ENCODE data around the gene EVC. TPM values are rescaled to one million over a fixed set of nuclear protein-coding genes. Genes with fewer than 3 reads are reported as not detected.

Gene EVC
- total RNA-seq, 1 experiment from 2014 or later: not detected

DNA sequence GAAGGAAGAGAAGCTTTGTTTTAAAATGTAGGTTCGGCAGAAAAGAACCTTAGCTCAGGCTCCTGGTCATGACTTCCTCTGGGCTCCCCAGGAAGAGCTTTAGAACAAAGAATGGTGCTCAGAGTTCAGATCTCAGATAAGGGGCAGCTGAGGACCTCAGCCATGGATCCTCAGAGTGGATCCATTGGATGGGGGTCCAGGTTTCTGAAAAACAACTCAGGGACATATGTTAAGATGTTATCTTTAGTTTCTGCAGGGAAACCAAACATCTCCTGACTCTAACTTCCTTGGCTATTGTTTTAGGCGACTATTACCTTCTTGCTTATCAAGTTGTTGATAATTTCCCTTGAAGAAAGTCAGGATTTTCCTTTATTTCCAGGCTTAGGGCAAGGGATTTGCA, 5.4 kb downstream of the EVC start:
- Histone ChIP-seq H3K36me3 (ENCODE audit: control insufficient read depth, insufficient read depth, low read length) (no peaks in the 10 kb centered on the region), H3K4me1 (no peaks in the 10 kb centered on the region), H3K27me3 (replicated peaks; ENCODE audit: control insufficient read depth, insufficient read depth, low read length) (no peaks in the 10 kb centered on the region), H3K9me3 (0 out of 2 replicates have a peak, but pooled peaks cover 3% of the 10 kb centered on the region), H3K4me3 (ENCODE audit: low read depth, low read length) (no peak overlapping the region)
- no peak for DNase-seq
- ChIA-PET CTCF (interaction anchor here (0.6 kb wide), 1 partner anchor 126 kb away, joined by 3 read pairs; no protein-coding TSS in a partner anchor), POLR2A (no interaction called here)
- Mint-ChIP-seq H3K4me3 (ENCODE audit: unreplicated experiment) (no peak overlapping the region), H3K9me3 (ENCODE audit: unreplicated experiment) (peaks cover 36% of the 10 kb centered on the region), H3K36me3 (ENCODE audit: insufficient read depth, unreplicated experiment) (no peaks in the 10 kb centered on the region), H3K27me3 (ENCODE audit: insufficient read depth, unreplicated experiment) (no peaks in the 10 kb centered on the region), H3K27ac (ENCODE audit: unreplicated experiment) (no peak overlapping the region), H3K4me1 (ENCODE audit: low read depth, unreplicated experiment) (no peaks in the 10 kb centered on the region)
- no TSS peak for BruUV-seq (replicated peaks)
- intact Hi-C loops (cut with micrococcal nuclease; ENCODE audit: unreplicated experiment): no loop called here
- TF ChIP-seq, protein P1, sequence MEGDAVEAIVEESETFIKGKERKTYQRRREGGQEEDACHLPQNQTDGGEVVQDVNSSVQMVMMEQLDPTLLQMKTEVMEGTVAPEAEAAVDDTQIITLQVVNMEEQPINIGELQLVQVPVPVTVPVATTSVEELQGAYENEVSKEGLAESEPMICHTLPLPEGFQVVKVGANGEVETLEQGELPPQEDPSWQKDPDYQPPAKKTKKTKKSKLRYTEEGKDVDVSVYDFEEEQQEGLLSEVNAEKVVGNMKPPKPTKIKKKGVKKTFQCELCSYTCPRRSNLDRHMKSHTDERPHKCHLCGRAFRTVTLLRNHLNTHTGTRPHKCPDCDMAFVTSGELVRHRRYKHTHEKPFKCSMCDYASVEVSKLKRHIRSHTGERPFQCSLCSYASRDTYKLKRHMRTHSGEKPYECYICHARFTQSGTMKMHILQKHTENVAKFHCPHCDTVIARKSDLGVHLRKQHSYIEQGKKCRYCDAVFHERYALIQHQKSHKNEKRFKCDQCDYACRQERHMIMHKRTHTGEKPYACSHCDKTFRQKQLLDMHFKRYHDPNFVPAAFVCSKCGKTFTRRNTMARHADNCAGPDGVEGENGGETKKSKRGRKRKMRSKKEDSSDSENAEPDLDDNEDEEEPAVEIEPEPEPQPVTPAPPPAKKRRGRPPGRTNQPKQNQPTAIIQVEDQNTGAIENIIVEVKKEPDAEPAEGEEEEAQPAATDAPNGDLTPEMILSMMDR (IDR thresholded peaks at IDR 0.05; ENCODE audit: insufficient read depth in 1 of 2, low read depth in 1 of 2, low read length in 1 of 2, severe bottlenecking in 1 of 2, unreplicated experiment in 1 of 2): no peak

DNA sequence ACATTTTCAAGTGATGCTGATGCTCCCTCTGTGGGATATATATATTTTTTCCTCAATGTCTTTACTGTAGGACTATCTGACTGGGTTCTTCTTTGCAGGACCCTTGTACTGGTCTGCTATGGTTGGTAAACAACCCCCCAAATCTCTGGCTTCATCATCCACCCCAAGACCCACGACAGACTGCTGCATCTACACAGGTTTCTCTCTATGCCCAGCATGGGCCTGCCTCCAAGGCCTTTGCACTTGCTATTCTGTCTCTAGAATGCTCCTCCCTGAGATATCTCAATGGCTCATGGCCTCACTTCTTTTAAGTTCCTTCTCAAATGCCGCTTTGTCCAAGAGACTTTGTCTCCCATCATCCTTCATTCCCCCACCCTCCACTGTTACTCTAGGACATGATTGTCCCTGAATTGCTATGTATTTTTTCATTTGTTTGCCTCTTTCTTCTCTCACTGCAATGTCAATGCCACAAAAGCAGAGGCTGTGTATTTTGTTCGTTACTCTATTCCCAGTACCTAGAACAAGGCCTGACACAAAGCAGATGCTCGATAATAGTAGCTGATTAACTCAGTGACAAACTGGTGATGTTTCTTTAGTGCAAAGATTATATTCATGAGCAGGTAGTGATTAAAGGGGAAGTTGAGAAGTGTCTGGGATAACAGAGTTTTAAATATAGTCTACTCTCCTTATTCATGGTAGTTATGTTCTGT, 6.6 kb downstream of the EVC start:
- no peaks in the 10 kb centered on the region for H3K36me3 ChIP-seq (ENCODE audit: control insufficient read depth, insufficient read depth, low read length)
- TF ChIP-seq, protein P1 (IDR thresholded peaks at IDR 0.05; ENCODE audit: insufficient read depth in 1 of 2, low read depth in 1 of 2, low read length in 1 of 2, severe bottlenecking in 1 of 2, unreplicated experiment in 1 of 2): no peak
- POLR2A ChIA-PET: no interaction called here
- H3K4me1 ChIP-seq: peaks cover 10% of the 10 kb centered on the region; the same call in 1 of the 2 replicates
- H3K27me3 ChIP-seq (replicated peaks; ENCODE audit: control insufficient read depth, insufficient read depth, low read length): no peaks in the 10 kb centered on the region
- Mint-ChIP-seq H3K36me3 (ENCODE audit: insufficient read depth, unreplicated experiment) (no peaks in the 10 kb centered on the region), H3K9me3 (ENCODE audit: unreplicated experiment) (peaks cover 36% of the 10 kb centered on the region), H3K27ac (ENCODE audit: unreplicated experiment) (no peak overlapping the region), H3K27me3 (ENCODE audit: insufficient read depth, unreplicated experiment) (no peaks in the 10 kb centered on the region), H3K4me3 (ENCODE audit: unreplicated experiment) (no peak overlapping the region), H3K4me1 (ENCODE audit: low read depth, unreplicated experiment) (no peaks in the 10 kb centered on the region)
- H3K4me3 ChIP-seq (ENCODE audit: low read depth, low read length): no peak overlapping the region
- H3K9me3 ChIP-seq: 0 out of 2 replicates have a peak, but pooled peaks cover 3% of the 10 kb centered on the region
- no TSS peak for BruUV-seq (replicated peaks)
- CTCF ChIA-PET: no interaction called here
- intact Hi-C loops (cut with micrococcal nuclease; ENCODE audit: unreplicated experiment): no loop called here
- DNase-seq: no peak

DNA sequence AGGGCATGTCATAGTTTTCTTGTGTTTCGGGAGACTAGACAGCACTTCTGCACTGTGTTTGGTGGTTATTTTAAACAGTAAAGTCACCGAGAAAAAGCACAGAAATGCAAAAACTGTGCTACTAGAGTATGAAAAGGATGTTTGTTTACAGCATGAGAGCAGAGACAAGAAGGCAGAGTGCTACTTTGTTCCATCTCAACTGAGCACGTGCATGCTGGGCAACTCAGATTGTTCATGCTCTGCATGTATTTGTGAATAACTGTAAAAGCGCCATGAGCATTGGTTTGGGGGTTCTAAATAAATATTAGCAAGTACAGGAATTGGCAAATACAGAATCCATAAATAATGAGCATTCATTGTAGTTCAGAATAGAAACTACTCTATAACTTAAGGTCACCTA, 7.4 kb downstream of the EVC start:
- POLR2A ChIA-PET: no interaction called here
- DNase-seq: no peak
- Mint-ChIP-seq H3K4me1 (ENCODE audit: low read depth, unreplicated experiment) (no peaks in the 10 kb centered on the region), H3K9me3 (ENCODE audit: unreplicated experiment) (peaks cover 37% of the 10 kb centered on the region), H3K27me3 (ENCODE audit: insufficient read depth, unreplicated experiment) (no peaks in the 10 kb centered on the region), H3K4me3 (ENCODE audit: unreplicated experiment) (no peak overlapping the region), H3K27ac (ENCODE audit: unreplicated experiment) (no peak overlapping the region), H3K36me3 (ENCODE audit: insufficient read depth, unreplicated experiment) (no peaks in the 10 kb centered on the region)
- intact Hi-C loops (cut with micrococcal nuclease; ENCODE audit: unreplicated experiment): no loop called here
- no peaks in the 10 kb centered on the region for H3K27me3 ChIP-seq (replicated peaks; ENCODE audit: control insufficient read depth, insufficient read depth, low read length)
- TF ChIP-seq, protein P1 (IDR thresholded peaks at IDR 0.05; ENCODE audit: insufficient read depth in 1 of 2, low read depth in 1 of 2, low read length in 1 of 2, severe bottlenecking in 1 of 2, unreplicated experiment in 1 of 2): no peak
- 0 out of 2 replicates have a peak, but pooled peaks cover 3% of the 10 kb centered on the region for H3K9me3 ChIP-seq
- BruUV-seq (replicated peaks): no TSS peak
- no peak overlapping the region for H3K4me3 ChIP-seq (ENCODE audit: low read depth, low read length)
- CTCF ChIA-PET: no interaction called here
- no peaks in the 10 kb centered on the region for H3K36me3 ChIP-seq (ENCODE audit: control insufficient read depth, insufficient read depth, low read length)
- H3K4me1 ChIP-seq: peaks cover 12% of the 10 kb centered on the region; the same call in 1 of the 2 replicates

Data from Caco-2 (cell line).